Measurements from ENCODE around the gene PHACTR1. TPM values are rescaled to one million over a fixed set of nuclear protein-coding genes. Genes with fewer than 3 reads are reported as not detected.
A peak's percentile ranks its signal among the peaks of the same experiment; 100 is the strongest.

Gene PHACTR1
- total and polyA plus RNA-seq, 9 of the 15 experiments (the other 6 are each of a cell fraction or from before 2014, with no cell fraction given) = 11.5 to 32.6 (median 22.0) TPM

DNA sequence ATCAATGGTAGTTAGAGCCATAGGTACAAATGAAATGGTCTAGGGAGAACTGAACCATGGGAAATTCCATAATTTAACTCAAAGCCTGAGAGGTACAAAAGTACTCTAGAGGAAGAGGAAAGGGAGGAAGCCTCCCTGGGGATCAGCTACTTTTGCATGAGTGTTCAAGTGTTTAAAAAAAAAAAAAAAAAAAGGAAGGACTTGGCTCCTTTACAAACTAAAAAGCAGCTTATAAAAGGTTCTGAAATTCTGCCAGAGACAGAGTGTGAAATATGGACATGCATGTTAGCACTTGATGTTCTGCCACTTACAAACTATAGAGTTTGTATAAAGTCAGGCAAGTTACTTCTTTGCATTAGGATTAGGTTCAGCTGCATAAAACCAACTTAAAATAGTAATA is 321.7 kb downstream of the PHACTR1 start (continued):
- TF ChIP-seq, protein P1, sequence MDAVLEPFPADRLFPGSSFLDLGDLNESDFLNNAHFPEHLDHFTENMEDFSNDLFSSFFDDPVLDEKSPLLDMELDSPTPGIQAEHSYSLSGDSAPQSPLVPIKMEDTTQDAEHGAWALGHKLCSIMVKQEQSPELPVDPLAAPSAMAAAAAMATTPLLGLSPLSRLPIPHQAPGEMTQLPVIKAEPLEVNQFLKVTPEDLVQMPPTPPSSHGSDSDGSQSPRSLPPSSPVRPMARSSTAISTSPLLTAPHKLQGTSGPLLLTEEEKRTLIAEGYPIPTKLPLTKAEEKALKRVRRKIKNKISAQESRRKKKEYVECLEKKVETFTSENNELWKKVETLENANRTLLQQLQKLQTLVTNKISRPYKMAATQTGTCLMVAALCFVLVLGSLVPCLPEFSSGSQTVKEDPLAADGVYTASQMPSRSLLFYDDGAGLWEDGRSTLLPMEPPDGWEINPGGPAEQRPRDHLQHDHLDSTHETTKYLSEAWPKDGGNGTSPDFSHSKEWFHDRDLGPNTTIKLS (IDR thresholded peaks at IDR 0.05; ENCODE audit: borderline replicate concordance, low read depth) = no peak
- no peak for TF ChIP-seq ZNF551 (CRISPR knock-in tag; IDR thresholded peaks at IDR 0.05)
- TF ChIP-seq ZBTB9 (CRISPR knock-in tag; IDR thresholded peaks at IDR 0.05) = no peak
- no peak for TF ChIP-seq ZNF140 (CRISPR knock-in tag; IDR thresholded peaks at IDR 0.05)

GRCh38 chr6:13038741-13039190 is 322.2 kb downstream of the PHACTR1 start:
- Histone ChIP-seq H3K27ac (ENCODE audit: extremely low read depth, low read depth, low read length) (no peak overlapping the region), H3K9me1 (ENCODE audit: control insufficient read depth, insufficient read depth, low read length) (no peaks in the 10 kb centered on the region), H3K27me3 (ENCODE audit: control insufficient read depth in 2 of 2, insufficient read depth in 2 of 2, low read length in 2 of 2) (no peaks in the 10 kb centered on the region), H3K9ac (ENCODE audit: insufficient read depth in 1 of 2, low read depth in 2 of 2, low read length in 2 of 2) (no peak overlapping the region), H3K9me3 (replicated peaks; ENCODE audit: control insufficient read depth, insufficient read depth, low read depth, low read length) (no peaks in the 10 kb centered on the region), H4K20me1 (replicated peaks; ENCODE audit: control insufficient read depth, insufficient read depth, low read length) (no peaks in the 10 kb centered on the region), H3K4me2 (ENCODE audit: insufficient read depth, low read length) (no peak overlapping the region), H3K36me3 (ENCODE audit: control insufficient read depth, insufficient read depth, low read length) (no peaks in the 10 kb centered on the region), H3K4me1 (replicated peaks in 1 of 2; ENCODE audit: control insufficient read depth in 2 of 2, insufficient read depth in 2 of 2, low read length in 2 of 2) (no peaks in the 10 kb centered on the region), H3K79me2 (ENCODE audit: control insufficient read depth, insufficient read depth, low read length) (no peaks in the 10 kb centered on the region), H2AFZ (ENCODE audit: low read depth, low read length) (no peak overlapping the region), H3K4me3 (no peak overlapping the region)
- ChIA-PET CTCF (ENCODE audit: low intra/inter-chr PET ratio) (no interaction called here), POLR2A (interaction anchor here (0.7 kb wide), 1 partner anchor 20 kb away, joined by 3 read pairs; no protein-coding TSS in a partner anchor)
- ATAC-seq (no peak), DNase-seq (ENCODE audit: extremely low read depth in 1 of 4, low spot score in 3 of 4) (no peak), FAIRE-seq (no peak)
- intact Hi-C loops (cut with micrococcal nuclease) (no loop called here), in situ Hi-C loops (cut with MboI) (no loop called here)
- BruUV-seq (replicated peaks) = no TSS peak
- TF ChIP-seq NFIX (CRISPR knock-in tag; IDR thresholded peaks at IDR 0.05; ENCODE audit: low read depth) (peak; percentile 73), FOXM1 (IDR thresholded peaks at IDR 0.05; ENCODE audit: low read depth) (no peak), FOXM1 (CRISPR knock-in tag; IDR thresholded peaks at IDR 0.05; ENCODE audit: low read depth) (no peak), NFIC (IDR thresholded peaks at IDR 0.05) (peak; percentile 83), FOSL1 (tag; conservative IDR thresholded peaks at IDR 0.05) (no peak), GABPA (tag; conservative IDR thresholded peaks at IDR 0.05; ENCODE audit: low read depth) (no peak)
- WGBS (ENCODE audit: insufficient coverage, low coverage, missing lambda C conversion rate) = 0% methylated on average over 2 of the region's 2 CpGs
